ENCODE results near the gene CHAT. TPM values are rescaled to one million over a fixed set of nuclear protein-coding genes. Genes with fewer than 3 reads are reported as not detected.

The CHAT gene
- total RNA-seq, 2 donors from 2014 or later = 0.26 TPM; not detected in 1

- intact Hi-C loops (cut with DNase I) = no loop called here
- no peaks in the 10 kb centered on the region for H3K4me1 ChIP-seq
- ATAC-seq (no peak), DNase-seq (no peak)
- 47 to 60% methylated on average over 7 to 11 of the region's 11 CpGs for WGBS, 2 donors
- no peak for TF ChIP-seq CTCF (IDR thresholded peaks at IDR 0.05)
- TF ChIP-seq POLR2A (IDR thresholded peaks at IDR 0.05) = no peak
- H3K27ac ChIP-seq = no peak overlapping the region
- H3K36me3 ChIP-seq (replicated peaks in 1 of 2; ENCODE audit: insufficient read depth in 1 of 2, low read depth in 2 of 2) = no peaks in the 10 kb centered on the region
- H3K27me3 ChIP-seq = no peaks in the 10 kb centered on the region
- no peak overlapping the region for H3K4me3 ChIP-seq
- no peaks in the 10 kb centered on the region for H3K9me3 ChIP-seq
Measured at GRCh38 chr10:49653273-49653929, 39.6 kb downstream of the CHAT start.

- Histone ChIP-seq H3K4me1 (no peaks in the 10 kb centered on the region), H3K27ac (no peak overlapping the region), H3K9me3 (peaks cover 0 to 2% (median 0%) of the 10 kb centered on the region in 3 donors), H3K4me3 (no peak overlapping the region), H3K27me3 (no peaks in the 10 kb centered on the region), H3K36me3 (replicated peaks in 1 of 2; ENCODE audit: insufficient read depth in 1 of 2, low read depth in 2 of 2) (no peaks in the 10 kb centered on the region)
- DNase-seq (no peak), ATAC-seq (no peak)
- no peak for TF ChIP-seq POLR2A (IDR thresholded peaks at IDR 0.05)
- no peak for TF ChIP-seq CTCF (IDR thresholded peaks at IDR 0.05)
- intact Hi-C loops (cut with DNase I) = no loop called here
- 33 to 40% methylated on average over 5 of the region's 5 CpGs for WGBS, 2 donors
Measured at GRCh38 chr10:49654036-49654693, 40.3 kb downstream of the CHAT start.

DNA sequence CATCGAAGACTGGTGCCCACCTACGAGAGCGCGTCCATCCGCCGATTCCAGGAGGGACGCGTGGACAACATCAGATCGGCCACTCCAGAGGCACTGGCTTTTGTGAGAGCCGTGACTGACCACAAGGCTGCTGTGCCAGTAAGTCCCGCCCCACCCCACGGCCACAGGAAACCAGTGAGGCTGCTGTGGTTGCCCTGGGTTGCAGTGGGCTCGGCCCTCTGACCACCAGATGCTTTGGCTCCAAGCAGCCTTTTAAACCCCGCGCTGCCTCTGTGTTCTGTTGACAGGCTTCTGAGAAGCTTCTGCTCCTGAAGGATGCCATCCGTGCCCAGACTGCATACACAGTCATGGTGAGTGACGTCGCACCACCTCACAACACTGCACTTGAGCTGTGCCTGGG is 41.3 kb downstream of the CHAT start:
- intact Hi-C loops (cut with DNase I) = no loop called here
- ATAC-seq = no peak

DNA sequence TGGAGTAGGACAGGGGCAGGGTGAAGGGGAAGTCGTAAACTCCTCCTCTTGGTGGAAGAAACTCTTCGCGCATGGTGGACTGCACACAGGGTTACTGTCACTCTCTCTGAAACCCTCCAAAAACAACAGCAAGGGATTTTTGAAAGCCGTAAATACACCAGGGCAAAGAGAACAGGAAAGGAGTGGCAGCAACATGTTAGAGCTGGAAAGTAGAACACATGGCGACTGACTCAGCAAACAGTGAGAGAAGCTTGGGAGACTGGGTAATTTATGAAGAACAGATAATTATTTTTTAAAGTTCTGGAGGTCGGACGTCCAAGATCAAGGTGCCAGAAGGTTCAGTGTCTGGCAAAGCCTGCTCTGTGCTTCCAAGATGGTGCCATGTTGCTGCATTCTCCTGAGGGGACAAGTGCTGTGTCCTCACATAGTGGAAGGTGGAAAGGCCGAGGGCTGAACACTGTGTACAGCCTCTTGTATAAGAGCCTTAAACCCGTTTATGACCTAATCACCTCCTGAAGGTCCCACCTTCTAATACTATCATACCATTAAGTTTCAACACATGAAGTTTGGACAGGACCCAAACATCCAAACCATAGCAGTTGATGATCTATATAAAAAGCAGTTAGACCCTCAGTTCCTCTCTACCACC is 43.1 kb downstream of the CHAT start:
- H3K27me3 ChIP-seq = no peaks in the 10 kb centered on the region
- H3K9me3 ChIP-seq = peaks cover 0 to 6% (median 0%) of the 10 kb centered on the region in 3 donors
- no peak overlapping the region for H3K27ac ChIP-seq
- H3K4me1 ChIP-seq = no peaks in the 10 kb centered on the region
- WGBS, 2 donors = 58% methylated on average over 9 of the region's 9 CpGs
- no peak for DNase-seq
- no peak for TF ChIP-seq CTCF (IDR thresholded peaks at IDR 0.05)
- no peak for TF ChIP-seq POLR2A (IDR thresholded peaks at IDR 0.05)
- intact Hi-C loops (cut with DNase I) = no loop called here
- no peak overlapping the region for H3K4me3 ChIP-seq
- ATAC-seq = no peak
- no peaks in the 10 kb centered on the region for H3K36me3 ChIP-seq (replicated peaks in 1 of 2; ENCODE audit: insufficient read depth in 1 of 2, low read depth in 2 of 2)

More for the DNA sequence above, 41.3 kb downstream of the CHAT start:
- 78 to 83% methylated on average over 11 to 18 of the region's 18 CpGs for WGBS, 2 donors
- Histone ChIP-seq H3K27me3 (no peaks in the 10 kb centered on the region), H3K9me3 (peaks cover 0 to 6% (median 0%) of the 10 kb centered on the region in 3 donors), H3K4me1 (no peaks in the 10 kb centered on the region), H3K4me3 (no peak overlapping the region), H3K36me3 (replicated peaks in 1 of 2; ENCODE audit: insufficient read depth in 1 of 2, low read depth in 2 of 2) (no peaks in the 10 kb centered on the region), H3K27ac (no peak overlapping the region)
- no peak for DNase-seq
- no peak for TF ChIP-seq POLR2A (IDR thresholded peaks at IDR 0.05)
- TF ChIP-seq CTCF (IDR thresholded peaks at IDR 0.05) = no peak

All from body of pancreas (tissue), 4 donors.